HG02885 (cell line): ENCODE results near the gene SOX30.
A peak's percentile ranks its signal among the peaks of the same experiment; 100 is the strongest.

Experiments used
- ATAC-seq: cut with Tn5 transposase; IDR thresholded peaks from one replicate; pipeline ENCODE4 v1.9.1; 2021; ENCODE audit warnings: mild to moderate bottlenecking; ENCODE audit not compliant: unreplicated experiment, poor library complexity

The SOX30 gene

GRCh38 chr5:157582731-157583620, 69.3 kb downstream of the SOX30 start:
- ATAC-seq = peak; percentile 59

GRCh38 chr5:157581901-157582300, 70.3 kb downstream of the SOX30 start:
- ATAC-seq = no peak

- ATAC-seq = no peak
These were observed 74.0 kb downstream of the SOX30 start for GRCh38 chr5:157578079-157578780.

GRCh38 chr5:157576678-157577077, 75.6 kb downstream of the SOX30 start:
- no peak for ATAC-seq
